ENCODE measurements around the gene CACNG7.
A peak's percentile ranks its signal among the peaks of the same experiment; 100 is the strongest.
"Not testable (repeated sequence)": the region's sequence is repeated elsewhere in the genome, so short reads cannot be mapped to it uniquely, and the experiment has no call there.

The CACNG7 gene

GRCh38 chr19:53908935-53909415 is at the start of gene CACNG7:
Gene CACNG7 (plus strand): TSS chr19:53909278. CDS start chr19:53912832, 3,554 bp downstream.
- DNase-seq (ENCODE audit: low read depth) = no peak

GRCh38 chr19:53864308-53864836 is 44.7 kb upstream of the CACNG7 start:
- no peak for DNase-seq (ENCODE audit: low read depth)

- no peak for DNase-seq (ENCODE audit: low read depth)
Observed at GRCh38 chr19:53865523-53865917, 43.6 kb upstream of the CACNG7 start.

GRCh38 chr19:53865918-53866864 is 42.9 kb upstream of the CACNG7 start:
- DNase-seq (ENCODE audit: low read depth) = no peak

GRCh38 chr19:53866865-53867224 is 42.2 kb upstream of the CACNG7 start:
- DNase-seq (ENCODE audit: low read depth) = no peak

- DNase-seq (ENCODE audit: low read depth) = peak; percentile 95
Observed at GRCh38 chr19:53867225-53868090, 41.6 kb upstream of the CACNG7 start, which contains the start of gene MYADM. Gene MYADM (plus strand): TSS chr19:53867883. CDS start chr19:53873530, 5,647 bp downstream.

GRCh38 chr19:53868091-53868891 is 40.8 kb upstream of the CACNG7 start:
- no peak for DNase-seq (ENCODE audit: low read depth)

GRCh38 chr19:53868892-53869804 is 39.9 kb upstream of the CACNG7 start:
- DNase-seq (ENCODE audit: low read depth) = peak; percentile 53

- not testable (repeated sequence) for DNase-seq (ENCODE audit: low read depth)
Observed at GRCh38 chr19:53869805-53870484, 39.1 kb upstream of the CACNG7 start.

- no peak for DNase-seq (ENCODE audit: low read depth)
Observed at GRCh38 chr19:53870485-53870844, 38.6 kb upstream of the CACNG7 start.

GRCh38 chr19:53871454-53871853 is 37.6 kb upstream of the CACNG7 start:
- DNase-seq (ENCODE audit: low read depth) = no peak

- no peak for DNase-seq (ENCODE audit: low read depth)
Observed at GRCh38 chr19:53872762-53873161, 36.3 kb upstream of the CACNG7 start.

GRCh38 chr19:53873773-53874605 is 35.1 kb upstream of the CACNG7 start:
- no peak for DNase-seq (ENCODE audit: low read depth)

GRCh38 chr19:53874606-53874990 is 34.5 kb upstream of the CACNG7 start:
- DNase-seq (ENCODE audit: low read depth) = no peak

- no peak for DNase-seq (ENCODE audit: low read depth)
Observed at GRCh38 chr19:53875602-53876325, 33.3 kb upstream of the CACNG7 start.

- no peak for DNase-seq (ENCODE audit: low read depth)
Observed at GRCh38 chr19:53876651-53877224, 32.3 kb upstream of the CACNG7 start.

- no peak for DNase-seq (ENCODE audit: low read depth)
Observed at GRCh38 chr19:53877361-53877766, 31.7 kb upstream of the CACNG7 start.

- DNase-seq (ENCODE audit: low read depth) = no peak
Observed at GRCh38 chr19:53878776-53879139, 30.3 kb upstream of the CACNG7 start.

Measured in stimulated activated CD8-positive, alpha-beta memory T cell treated with anti-CD3 and anti-CD28 coated beads, Interleukin-15, amount 100 ng/mL, for 24 hours (primary cell).